Activated CD8-positive, alpha-beta memory T cell treated with anti-CD3 and anti-CD28 coated beads, Interleukin-2, amount 50 U/mL, for 1 hour (primary cell): Measurements from ENCODE around the gene CPSF3.

Experiments used
- DNase-seq: peaks from one replicate; pipeline ENCODE4 v3.0.0-alpha.2; 2020; ENCODE audit errors: extremely low read depth

CPSF3 gene

GRCh38 chr2:9518163-9518562 is 94.7 kb downstream of the CPSF3 start:
- no peak for DNase-seq

GRCh38 chr2:9518780-9519179 is 95.3 kb downstream of the CPSF3 start:
- no peak for DNase-seq

- DNase-seq = no peak
Observed at GRCh38 chr2:9519250-9519649, 95.8 kb downstream of the CPSF3 start.
